ENCODE results near the gene NKG7. TPM values are rescaled to one million over a fixed set of nuclear protein-coding genes. Genes with fewer than 3 reads are reported as not detected.

The NKG7 gene
- total RNA-seq, 3 donors from 2014 or later = 4.3 to 5.9 (median 4.4) TPM

DNA sequence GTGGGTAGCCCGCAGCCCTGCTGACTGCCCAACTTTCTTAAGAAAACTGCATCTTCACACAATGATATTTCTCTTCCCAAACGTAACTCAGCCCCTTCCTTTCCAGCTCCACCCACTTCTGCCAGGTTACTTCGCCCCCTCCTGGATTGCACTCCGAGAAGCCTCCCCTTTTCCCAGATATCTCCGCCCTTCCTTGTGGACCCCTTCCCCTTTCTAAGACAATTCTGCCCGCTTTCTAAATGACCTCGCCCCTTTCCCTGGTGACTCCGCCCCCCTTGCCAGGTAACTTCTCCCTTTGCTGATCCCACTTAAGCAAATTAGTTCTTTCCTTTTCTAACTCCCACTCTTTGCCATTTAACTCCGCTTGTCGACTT is 33.2 kb downstream of the NKG7 start:
- H3K36me3 ChIP-seq (ENCODE audit: low read depth) = no peaks in the 10 kb centered on the region
- TF ChIP-seq, protein P1, sequence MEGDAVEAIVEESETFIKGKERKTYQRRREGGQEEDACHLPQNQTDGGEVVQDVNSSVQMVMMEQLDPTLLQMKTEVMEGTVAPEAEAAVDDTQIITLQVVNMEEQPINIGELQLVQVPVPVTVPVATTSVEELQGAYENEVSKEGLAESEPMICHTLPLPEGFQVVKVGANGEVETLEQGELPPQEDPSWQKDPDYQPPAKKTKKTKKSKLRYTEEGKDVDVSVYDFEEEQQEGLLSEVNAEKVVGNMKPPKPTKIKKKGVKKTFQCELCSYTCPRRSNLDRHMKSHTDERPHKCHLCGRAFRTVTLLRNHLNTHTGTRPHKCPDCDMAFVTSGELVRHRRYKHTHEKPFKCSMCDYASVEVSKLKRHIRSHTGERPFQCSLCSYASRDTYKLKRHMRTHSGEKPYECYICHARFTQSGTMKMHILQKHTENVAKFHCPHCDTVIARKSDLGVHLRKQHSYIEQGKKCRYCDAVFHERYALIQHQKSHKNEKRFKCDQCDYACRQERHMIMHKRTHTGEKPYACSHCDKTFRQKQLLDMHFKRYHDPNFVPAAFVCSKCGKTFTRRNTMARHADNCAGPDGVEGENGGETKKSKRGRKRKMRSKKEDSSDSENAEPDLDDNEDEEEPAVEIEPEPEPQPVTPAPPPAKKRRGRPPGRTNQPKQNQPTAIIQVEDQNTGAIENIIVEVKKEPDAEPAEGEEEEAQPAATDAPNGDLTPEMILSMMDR (IDR thresholded peaks at IDR 0.05) = no peak
- no peaks in the 10 kb centered on the region for H3K9me3 ChIP-seq
- no peak for DNase-seq
- intact Hi-C loops (cut with DNase I, micrococcal nuclease) = loop anchor here in 1 of 2 donors (10.0 kb wide), 1 partner anchor 96 kb away; no protein-coding TSS in a partner anchor
- H3K4me3 ChIP-seq = peak overlapping the region; percentile 22
- peaks cover 9% of the 10 kb centered on the region for H3K4me1 ChIP-seq (ENCODE audit: low read depth)
- ATAC-seq = no peak

DNA sequence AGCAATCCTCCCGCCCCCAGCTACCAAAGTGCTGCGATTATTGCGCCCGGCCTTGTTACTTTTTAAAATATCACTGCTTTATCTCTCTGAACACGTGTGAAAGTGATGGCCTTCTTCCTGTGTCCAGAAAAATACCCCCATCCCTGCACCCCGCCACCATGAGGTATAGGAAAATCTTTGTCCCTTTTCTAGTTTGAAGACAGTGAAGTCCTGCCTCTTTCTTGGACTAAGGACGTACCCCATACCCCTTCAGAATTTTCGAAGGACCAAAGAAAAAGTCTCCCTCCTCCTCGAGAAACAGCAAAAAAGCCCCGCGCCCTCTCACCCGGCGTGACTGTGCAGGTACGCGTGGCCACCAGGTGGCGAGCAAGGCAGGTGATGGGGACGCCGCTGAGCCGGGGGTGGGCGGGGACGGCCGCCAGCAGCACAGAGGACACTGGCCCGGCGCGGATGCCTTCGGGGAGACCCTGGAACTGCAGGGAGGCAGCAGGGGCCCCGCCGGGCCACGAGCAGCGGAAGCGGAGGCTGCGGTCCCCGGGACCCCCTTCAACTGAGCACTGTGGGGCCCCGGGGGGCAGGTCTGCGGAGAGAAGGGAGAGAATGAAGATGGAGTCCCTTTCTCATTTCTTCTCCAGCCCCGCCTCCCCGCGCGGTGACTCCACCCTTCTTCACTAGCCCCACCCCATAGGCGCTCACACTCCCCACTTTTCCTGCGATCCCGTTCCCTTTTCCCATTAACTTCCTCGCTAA is 33.7 kb downstream of the NKG7 start:
- H3K4me3 ChIP-seq = peak overlapping the region; percentile 22
- ATAC-seq = peak; percentile 78
- no peaks in the 10 kb centered on the region for H3K9me3 ChIP-seq
- DNase-seq = peak; percentile 89 to 92 (median 91)
- peaks cover 9% of the 10 kb centered on the region for H3K4me1 ChIP-seq (ENCODE audit: low read depth)
- no peaks in the 10 kb centered on the region for H3K36me3 ChIP-seq (ENCODE audit: low read depth)
- intact Hi-C loops (cut with DNase I, micrococcal nuclease) = loop anchor here in 1 of 2 donors (10.0 kb wide), 1 partner anchor 96 kb away; no protein-coding TSS in a partner anchor
- TF ChIP-seq, protein P1 (IDR thresholded peaks at IDR 0.05) = peak; percentile 82

DNA sequence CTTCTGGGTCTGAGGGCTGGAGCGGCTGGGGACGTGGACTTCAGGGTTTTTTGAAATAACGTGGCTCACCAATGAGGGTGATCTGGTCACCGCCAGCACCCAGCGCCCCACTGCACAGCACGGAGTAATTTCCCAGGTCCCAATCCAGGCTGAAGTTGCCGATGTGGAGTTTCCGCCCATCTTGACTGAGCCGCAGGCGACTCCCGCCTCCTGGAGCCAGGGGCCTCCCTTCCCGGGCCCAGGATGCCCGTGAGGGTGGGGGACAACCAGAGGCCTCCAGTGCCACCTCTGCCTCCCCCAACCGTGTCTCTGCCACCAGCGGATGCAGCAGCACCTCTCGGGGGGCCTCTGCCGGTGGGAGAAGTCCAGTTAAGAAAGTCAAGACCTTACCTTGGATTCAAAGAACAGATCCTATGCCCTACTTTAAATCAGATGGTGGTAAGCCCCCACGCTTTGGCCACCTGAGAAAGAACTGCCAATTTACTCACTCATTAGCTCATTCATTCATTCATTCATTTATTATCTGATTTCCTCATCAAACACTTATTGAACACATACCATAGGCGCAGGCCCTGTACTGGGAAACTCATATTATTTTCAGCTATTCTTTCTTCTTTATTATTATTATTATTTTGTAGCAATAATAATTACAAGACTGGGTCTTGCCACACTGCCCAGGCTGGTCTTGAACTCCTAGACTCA is 34.4 kb downstream of the NKG7 start:
- intact Hi-C loops (cut with DNase I, micrococcal nuclease) = loop anchor here in 1 of 2 donors (10.0 kb wide), 1 partner anchor 97 kb away; no protein-coding TSS in a partner anchor
- TF ChIP-seq, protein P1 (IDR thresholded peaks at IDR 0.05) = no peak
- H3K4me1 ChIP-seq (ENCODE audit: low read depth) = peaks cover 9% of the 10 kb centered on the region
- no peaks in the 10 kb centered on the region for H3K36me3 ChIP-seq (ENCODE audit: low read depth)
- H3K9me3 ChIP-seq = no peaks in the 10 kb centered on the region
- ATAC-seq = no peak
- peak in 1 of 3 donors; percentile 34 for DNase-seq
- H3K4me3 ChIP-seq = no peak overlapping the region

DNA sequence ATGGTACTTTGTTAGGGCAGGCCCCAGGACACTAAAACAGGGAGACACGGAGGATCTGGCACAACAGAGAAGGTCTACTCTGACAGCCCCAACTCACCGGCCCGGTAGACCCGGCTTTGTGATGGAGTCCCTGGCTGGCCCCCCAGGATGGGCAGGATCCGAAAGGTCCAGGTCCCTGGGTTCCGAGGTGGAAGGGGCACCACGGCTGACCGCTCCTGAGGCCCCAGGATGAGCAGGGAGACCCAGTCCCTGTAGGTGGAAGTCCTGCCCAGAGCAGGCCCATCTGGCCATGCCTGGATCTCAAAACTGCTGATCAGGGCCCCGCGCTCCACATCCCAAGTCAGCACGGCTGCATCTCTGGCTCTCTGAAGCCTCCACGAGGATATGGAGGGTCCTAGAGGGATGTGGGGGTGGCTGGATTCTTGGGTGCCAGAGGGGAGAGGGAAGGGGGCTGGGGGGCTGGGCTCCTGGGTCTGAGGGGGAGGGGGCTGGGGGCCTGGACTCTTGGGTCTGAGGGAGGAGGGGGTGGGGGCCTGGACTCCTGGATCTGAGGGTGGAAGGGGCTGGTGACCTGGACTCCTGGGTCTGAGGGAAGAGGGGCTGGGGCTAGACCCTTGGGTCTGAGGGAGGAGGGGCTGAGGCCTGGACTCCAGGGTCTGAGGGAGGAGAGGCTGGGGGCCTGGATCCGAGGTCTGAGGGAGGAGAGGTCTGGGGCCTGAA is 35.2 kb downstream of the NKG7 start:
- TF ChIP-seq, protein P1 (IDR thresholded peaks at IDR 0.05) = no peak
- intact Hi-C loops (cut with DNase I, micrococcal nuclease) = loop anchor here in 1 of 2 donors (10.0 kb wide), 1 partner anchor 98 kb away; no protein-coding TSS in a partner anchor
- H3K4me1 ChIP-seq (ENCODE audit: low read depth) = peaks cover 9% of the 10 kb centered on the region
- peak in 1 of 3 donors; percentile 13 for DNase-seq
- no peaks in the 10 kb centered on the region for H3K9me3 ChIP-seq
- H3K36me3 ChIP-seq (ENCODE audit: low read depth) = no peaks in the 10 kb centered on the region
- ATAC-seq = no peak
- H3K4me3 ChIP-seq = no peak overlapping the region

DNA sequence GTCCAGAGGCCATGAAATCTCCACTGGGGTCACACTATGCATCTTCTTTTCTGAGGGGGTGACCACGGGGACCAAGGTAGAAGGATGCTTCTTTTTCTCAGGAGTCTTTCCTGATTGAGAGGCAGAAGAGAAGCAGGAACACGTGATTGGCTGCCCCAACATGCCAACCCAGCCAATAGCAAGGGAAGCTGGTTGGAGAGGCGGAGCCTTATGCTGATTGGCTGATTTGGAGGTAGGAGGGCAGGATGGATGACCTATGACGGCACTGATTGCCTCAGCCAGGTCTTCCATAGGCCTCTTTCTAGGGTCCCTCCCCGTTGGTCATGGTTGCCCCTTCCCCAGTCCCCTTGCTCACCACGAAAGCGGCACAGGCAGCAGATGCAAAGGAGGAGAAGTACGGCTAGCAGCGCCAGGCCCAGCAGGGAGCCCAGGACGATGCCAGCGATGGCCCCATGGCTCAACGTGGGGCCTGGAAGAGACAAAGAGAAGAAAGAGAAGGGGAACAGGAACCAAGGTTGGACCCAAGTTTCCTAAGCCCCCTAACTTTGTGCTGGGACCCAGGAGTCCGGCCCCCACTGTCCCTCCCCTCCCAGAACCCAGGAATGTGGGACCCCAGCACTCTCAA is 38.5 kb downstream of the NKG7 start:
- ATAC-seq = no peak
- Histone ChIP-seq H3K4me3 (no peak overlapping the region), H3K36me3 (ENCODE audit: low read depth) (no peaks in the 10 kb centered on the region), H3K9me3 (no peaks in the 10 kb centered on the region), H3K4me1 (ENCODE audit: low read depth) (peaks cover 4% of the 10 kb centered on the region)
- intact Hi-C loops (cut with DNase I, micrococcal nuclease) = loop anchor here in 1 of 2 donors (10.0 kb wide), 1 partner anchor 101 kb away; no protein-coding TSS in a partner anchor
- DNase-seq = peak in 1 of 3 donors; percentile 12
- TF ChIP-seq, protein P1 (IDR thresholded peaks at IDR 0.05) = no peak

Measured in mucosa of descending colon (tissue), 3 donors.